Neural cell (in vitro differentiated cells): Measurements from ENCODE around the gene ARSD. TPM values are rescaled to one million over a fixed set of nuclear protein-coding genes. Genes with fewer than 3 reads are reported as not detected.

Experiments used
- H2AFZ ChIP-seq: fragments of 200-600, 300-800 bp; sonication (generic), shearing (Covaris generic); 2 replicates; pipeline ENCODE4 v1.6.0; 2014; ENCODE audit warnings: low read depth, mild to moderate bottlenecking, antibody characterized with exemption, low read length, moderate library complexity
- H3F3A ChIP-seq: fragments of 200-600 bp; shearing (Covaris generic); 2 replicates; pipeline ENCODE4 v1.6.1; 2016; ENCODE audit warnings: mild to moderate bottlenecking, moderate library complexity, mixed read lengths, antibody characterized with exemption, low read length; ENCODE audit not compliant: insufficient read depth, poor library complexity, severe bottlenecking
- H3K27ac ChIP-seq: fragments of 200-600, 300-800 bp; sonication (generic), shearing (Covaris generic); 2 replicates; pipeline ENCODE4 v1.5.1; 2014; ENCODE audit warnings: mild to moderate bottlenecking, low read length, moderate library complexity
- H3K27me3 ChIP-seq: fragments of 300-800, 200-600 bp; sonication (generic), shearing (Covaris generic); 2 replicates; pipeline ENCODE4 v1.6.0; 2014; ENCODE audit warnings: mild to moderate bottlenecking, low read depth, low read length, moderate library complexity; ENCODE audit not compliant: insufficient read depth
- H3K36me3 ChIP-seq: fragments of 300-800, 200-600 bp; sonication (generic), shearing (Covaris generic); 2 replicates; pipeline ENCODE4 v1.5.1; 2014; ENCODE audit warnings: mild to moderate bottlenecking, antibody characterized with exemption, low read length, moderate library complexity; ENCODE audit not compliant: insufficient read depth
- H3K4me2 ChIP-seq: fragments of 300-800, 200-600 bp; sonication (generic), shearing (Covaris generic); 2 replicates; pipeline ENCODE4 v1.6.0; 2014; ENCODE audit warnings: mild to moderate bottlenecking, low read length
- H3K4me3 ChIP-seq: fragments of 300-800, 200-600 bp; sonication (generic), shearing (Covaris generic); 2 replicates; pipeline ENCODE4 v1.5.1; 2014; ENCODE audit warnings: mild to moderate bottlenecking, low read length, moderate library complexity
- H3K79me2 ChIP-seq: fragments of 200-600 bp; shearing (Covaris generic); replicated peaks from 2 replicates; pipeline ENCODE4 v1.6.0; 2014; ENCODE audit warnings: mild to moderate bottlenecking, low read length, moderate library complexity; ENCODE audit not compliant: insufficient read depth
- H3K9ac ChIP-seq: fragments of 300-800, 200-600 bp; sonication (generic), shearing (Covaris generic); 2 replicates; pipeline ENCODE4 v1.6.1; 2016; ENCODE audit warnings: mild to moderate bottlenecking, low read length, mixed read lengths
- H3K9me2 ChIP-seq: fragments of 200-600 bp; shearing (Covaris generic); 2 replicates; pipeline ENCODE4 v1.6.1; 2016; ENCODE audit warnings: mild to moderate bottlenecking, low read length, mixed read lengths; ENCODE audit not compliant: insufficient read depth
- H3K9me3 ChIP-seq: fragments of 200-600, 300-800 bp; sonication (generic), shearing (Covaris generic); 2 replicates; pipeline ENCODE4 v1.6.1; 2016; ENCODE audit warnings: mild to moderate bottlenecking, mixed run types, low read length, moderate library complexity, mixed read lengths
- H4K20me1 ChIP-seq: fragments of 200-600 bp; shearing (Covaris generic); 2 replicates; pipeline ENCODE4 v1.6.1; 2016; ENCODE audit warnings: mild to moderate bottlenecking, mixed run types; ENCODE audit not compliant: insufficient read depth
- EP300 ChIP-seq: fragments of 450-650 bp; conservative IDR thresholded peaks from 2 replicates; pipeline ENCODE4 v1.6.1; 2014; ENCODE audit warnings: antibody characterized with exemption, mild to moderate bottlenecking, moderate library complexity; ENCODE audit not compliant: poor library complexity, severe bottlenecking
- EZH2 ChIP-seq: fragments of 200-600, 300-800 bp; shearing (Covaris generic), sonication (generic); IDR thresholded peaks from 2 replicates; pipeline ENCODE4 v1.6.1; 2014; ENCODE audit warnings: antibody characterized with exemption, low read length, borderline replicate concordance, mild to moderate bottlenecking; ENCODE audit not compliant: insufficient read depth, poor library complexity, severe bottlenecking
- MXI1 ChIP-seq: fragments of 450-650 bp; conservative IDR thresholded peaks from 2 replicates; pipeline ENCODE4 v1.6.1; 2014; ENCODE audit warnings: antibody characterized with exemption, mild to moderate bottlenecking; ENCODE audit not compliant: poor library complexity, severe bottlenecking
- POLR2AphosphoS5 ChIP-seq: IDR thresholded peaks from 2 replicates; pipeline ENCODE4 v1.6.1; 2012
- RAD21 ChIP-seq: fragments of 450-650 bp; conservative IDR thresholded peaks from 2 replicates; pipeline ENCODE4 v1.6.1; 2014; ENCODE audit warnings: antibody characterized with exemption, mild to moderate bottlenecking, moderate library complexity
- SMC3 ChIP-seq: fragments of 450-650 bp; conservative IDR thresholded peaks from 2 replicates; pipeline ENCODE4 v1.6.1; 2014; ENCODE audit warnings: antibody characterized with exemption, mild to moderate bottlenecking, moderate library complexity; ENCODE audit not compliant: poor library complexity
- TAF1 ChIP-seq: IDR thresholded peaks from 2 replicates; pipeline ENCODE4 v1.6.1; 2012; ENCODE audit warnings: low read depth
- polyA plus RNA-seq: library from polyadenylated mRNA; depleted of rRNA; stranded (reverse); fragments of >200 nt; gene quantifications from 2 replicates; pipeline ENCODE4 v1.2.3, GENCODE V29; 2014
- TF ChIP-seq, protein P1 (sequence below): IDR thresholded peaks from 2 replicates; pipeline ENCODE4 v1.6.1; 2012; ENCODE audit warnings: borderline replicate concordance

ARSD gene
- polyA plus RNA-seq, 1 donor from 2014 or later: 4.7 TPM

DNA sequence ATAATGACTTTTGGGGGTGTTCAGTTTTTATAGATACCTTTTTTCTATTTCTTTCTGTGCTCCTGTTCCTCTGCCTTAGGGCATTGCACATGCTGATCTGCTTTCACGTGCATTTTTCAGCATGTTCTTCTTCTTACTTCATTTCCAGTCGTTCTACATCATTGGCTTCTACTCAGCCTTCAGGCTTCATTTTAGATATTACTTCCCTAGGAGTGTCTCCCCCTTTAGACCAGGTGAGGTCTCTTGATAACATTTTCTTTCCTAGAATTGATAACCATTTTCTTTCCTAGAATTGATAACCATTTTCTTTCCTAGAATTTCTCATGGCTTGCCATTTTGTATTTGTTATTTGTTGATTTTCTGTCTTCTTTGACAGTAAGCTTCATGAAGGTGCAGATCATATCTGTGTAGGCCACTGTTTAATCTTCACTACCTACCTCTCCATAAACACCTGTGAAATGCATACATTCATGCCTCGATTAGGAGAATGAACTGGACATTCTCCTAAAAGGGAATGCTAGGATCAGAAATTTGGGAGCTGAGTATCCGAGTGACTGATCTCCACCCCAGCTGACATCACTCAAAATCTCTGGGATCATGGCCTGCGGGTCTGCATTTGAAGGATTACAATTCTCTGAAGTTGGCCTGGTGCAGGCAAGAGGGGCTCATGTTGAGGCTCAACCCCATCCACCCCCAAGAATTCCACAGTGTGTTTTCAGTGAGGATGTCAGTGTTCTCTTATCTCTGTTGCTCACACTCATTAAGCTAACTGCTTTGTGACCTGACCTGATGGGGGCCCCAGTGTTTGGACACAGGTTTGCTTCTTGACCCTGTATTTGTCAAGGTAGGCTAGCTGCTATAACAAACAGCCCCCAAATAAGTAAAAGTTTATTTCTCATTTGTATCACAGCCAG is 54.7 kb downstream of the ARSD start:
- H3K27ac ChIP-seq: no peak overlapping the region
- H2AFZ ChIP-seq: no peak overlapping the region
- no peak overlapping the region for H3K9ac ChIP-seq
- H4K20me1 ChIP-seq: no peaks in the 10 kb centered on the region
- H3K4me2 ChIP-seq: no peak overlapping the region
- H3K27me3 ChIP-seq: no peaks in the 10 kb centered on the region
- H3K4me3 ChIP-seq: no peak overlapping the region
- H3K9me2 ChIP-seq: no peaks in the 10 kb centered on the region
- no peaks in the 10 kb centered on the region for H3K36me3 ChIP-seq
- H3K79me2 ChIP-seq: no peaks in the 10 kb centered on the region
- no peaks in the 10 kb centered on the region for H3F3A ChIP-seq
- TF ChIP-seq SMC3: no peak
- no peak for TF ChIP-seq RAD21
- TF ChIP-seq MXI1: no peak
- no peaks in the 10 kb centered on the region for H3K9me3 ChIP-seq

DNA sequence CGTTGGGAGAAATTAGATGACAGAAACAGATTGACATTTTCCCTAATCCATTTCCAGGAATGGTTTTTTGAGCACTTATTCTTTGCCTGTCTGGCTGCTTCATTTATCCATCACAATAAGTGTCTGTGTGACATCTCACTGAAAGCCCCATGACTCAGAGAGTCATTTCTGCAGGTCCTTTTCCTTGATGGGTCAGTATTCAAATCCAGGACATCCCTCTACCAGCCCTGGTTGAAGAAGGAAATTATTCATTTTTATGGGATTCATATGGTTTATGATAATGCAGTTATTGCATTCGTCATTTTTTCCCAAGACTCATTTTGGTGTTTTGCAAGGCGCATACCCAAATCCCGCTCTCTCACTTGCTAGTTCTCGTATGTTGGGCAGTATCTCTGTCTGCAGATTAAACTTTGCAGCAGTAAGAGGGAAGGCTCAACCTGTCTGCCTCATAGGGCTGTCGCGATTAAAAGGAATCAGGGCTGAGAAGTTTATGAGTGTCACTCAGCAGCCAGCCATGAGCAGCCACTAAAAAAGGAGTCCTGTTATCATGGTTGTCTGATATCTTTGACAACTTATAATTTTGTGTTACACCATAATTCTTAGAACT is 56.4 kb downstream of the ARSD start:
- H3K36me3 ChIP-seq: no peaks in the 10 kb centered on the region
- H3K9me2 ChIP-seq: no peaks in the 10 kb centered on the region
- TF ChIP-seq, protein P1, sequence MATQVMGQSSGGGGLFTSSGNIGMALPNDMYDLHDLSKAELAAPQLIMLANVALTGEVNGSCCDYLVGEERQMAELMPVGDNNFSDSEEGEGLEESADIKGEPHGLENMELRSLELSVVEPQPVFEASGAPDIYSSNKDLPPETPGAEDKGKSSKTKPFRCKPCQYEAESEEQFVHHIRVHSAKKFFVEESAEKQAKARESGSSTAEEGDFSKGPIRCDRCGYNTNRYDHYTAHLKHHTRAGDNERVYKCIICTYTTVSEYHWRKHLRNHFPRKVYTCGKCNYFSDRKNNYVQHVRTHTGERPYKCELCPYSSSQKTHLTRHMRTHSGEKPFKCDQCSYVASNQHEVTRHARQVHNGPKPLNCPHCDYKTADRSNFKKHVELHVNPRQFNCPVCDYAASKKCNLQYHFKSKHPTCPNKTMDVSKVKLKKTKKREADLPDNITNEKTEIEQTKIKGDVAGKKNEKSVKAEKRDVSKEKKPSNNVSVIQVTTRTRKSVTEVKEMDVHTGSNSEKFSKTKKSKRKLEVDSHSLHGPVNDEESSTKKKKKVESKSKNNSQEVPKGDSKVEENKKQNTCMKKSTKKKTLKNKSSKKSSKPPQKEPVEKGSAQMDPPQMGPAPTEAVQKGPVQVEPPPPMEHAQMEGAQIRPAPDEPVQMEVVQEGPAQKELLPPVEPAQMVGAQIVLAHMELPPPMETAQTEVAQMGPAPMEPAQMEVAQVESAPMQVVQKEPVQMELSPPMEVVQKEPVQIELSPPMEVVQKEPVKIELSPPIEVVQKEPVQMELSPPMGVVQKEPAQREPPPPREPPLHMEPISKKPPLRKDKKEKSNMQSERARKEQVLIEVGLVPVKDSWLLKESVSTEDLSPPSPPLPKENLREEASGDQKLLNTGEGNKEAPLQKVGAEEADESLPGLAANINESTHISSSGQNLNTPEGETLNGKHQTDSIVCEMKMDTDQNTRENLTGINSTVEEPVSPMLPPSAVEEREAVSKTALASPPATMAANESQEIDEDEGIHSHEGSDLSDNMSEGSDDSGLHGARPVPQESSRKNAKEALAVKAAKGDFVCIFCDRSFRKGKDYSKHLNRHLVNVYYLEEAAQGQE: no peak
- no peak for TF ChIP-seq MXI1
- no peak for TF ChIP-seq EP300
- TF ChIP-seq TAF1: no peak
- TF ChIP-seq RAD21: no peak
- TF ChIP-seq SMC3: no peak
- no peak for TF ChIP-seq EZH2
- TF ChIP-seq POLR2AphosphoS5: no peak
- no peaks in the 10 kb centered on the region for H3F3A ChIP-seq
- H2AFZ ChIP-seq: no peak overlapping the region
- H3K79me2 ChIP-seq: no peaks in the 10 kb centered on the region
- no peaks in the 10 kb centered on the region for H4K20me1 ChIP-seq
- no peak overlapping the region for H3K27ac ChIP-seq
- H3K4me2 ChIP-seq: no peak overlapping the region
- no peaks in the 10 kb centered on the region for H3K9me3 ChIP-seq
- H3K4me3 ChIP-seq: no peak overlapping the region
- no peaks in the 10 kb centered on the region for H3K27me3 ChIP-seq
- no peak overlapping the region for H3K9ac ChIP-seq

DNA sequence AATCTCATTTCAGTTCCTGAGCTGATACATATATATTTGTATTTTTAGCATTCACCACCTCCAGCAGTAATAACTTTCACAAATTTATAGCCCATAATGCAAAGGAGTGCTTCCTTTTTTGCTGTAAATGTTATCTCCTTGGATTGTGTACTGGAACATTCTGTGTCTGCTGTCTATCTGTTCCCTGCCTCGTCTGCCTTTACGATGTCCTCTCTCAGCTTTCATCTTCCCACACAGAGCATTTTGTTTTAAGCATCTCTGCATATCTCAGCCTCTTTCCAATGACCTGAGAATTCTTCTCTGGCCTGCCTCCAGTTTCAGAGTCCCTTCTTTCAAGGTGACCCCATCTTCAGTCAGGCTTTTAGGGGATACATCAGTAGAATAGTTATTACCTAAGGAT is 57.3 kb downstream of the ARSD start:
- Histone ChIP-seq H3K27me3 (no peaks in the 10 kb centered on the region), H3K9me3 (no peaks in the 10 kb centered on the region), H3K79me2 (no peaks in the 10 kb centered on the region), H3K36me3 (no peaks in the 10 kb centered on the region), H2AFZ (no peak overlapping the region), H3K27ac (no peak overlapping the region), H4K20me1 (no peaks in the 10 kb centered on the region), H3K4me3 (no peak overlapping the region), H3K4me2 (no peak overlapping the region), H3K9ac (no peak overlapping the region), H3K9me2 (no peaks in the 10 kb centered on the region), H3F3A (no peaks in the 10 kb centered on the region)
- TF ChIP-seq MXI1: no peak
